ENCODE results near the gene DAGLB.

The DAGLB gene

GRCh38 chr7:6430974-6431373 is 16.8 kb downstream of the DAGLB start:
- DNase-seq (ENCODE audit: low read depth): no peak
- no peak for TF ChIP-seq CTCF (IDR thresholded peaks at IDR 0.05; ENCODE audit: control insufficient read depth, insufficient read depth, low read depth, low read length, missing control alignments)
- H3K4me3 ChIP-seq (ENCODE audit: control insufficient read depth, low read depth, low read length): no peak overlapping the region

GRCh38 chr7:6430271-6430940 is 17.3 kb downstream of the DAGLB start:
- H3K4me3 ChIP-seq (ENCODE audit: control insufficient read depth, low read depth, low read length): no peak overlapping the region
- no peak for DNase-seq (ENCODE audit: low read depth)
- peak; percentile 9 for TF ChIP-seq CTCF (IDR thresholded peaks at IDR 0.05; ENCODE audit: control insufficient read depth, insufficient read depth, low read depth, low read length, missing control alignments)

DNA sequence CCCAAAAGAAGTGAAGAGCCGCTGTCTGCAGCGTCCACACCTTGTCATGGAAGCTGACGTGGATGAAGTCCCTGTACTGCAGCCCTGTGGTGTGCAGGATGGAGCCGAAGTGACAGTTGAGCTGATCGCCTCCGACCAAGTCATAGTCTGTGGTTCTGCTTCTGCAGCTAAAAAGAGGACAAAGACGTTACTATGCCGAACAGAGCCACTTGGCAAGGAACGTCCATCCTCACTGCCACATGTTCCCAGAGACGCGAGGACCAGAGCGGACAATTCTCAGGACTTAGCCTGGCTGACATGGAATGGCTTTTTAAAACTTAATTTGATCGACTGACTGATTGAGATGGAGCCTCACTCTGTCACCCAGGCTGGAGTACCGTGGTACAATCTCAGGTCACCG is 21.8 kb downstream of the DAGLB start:
- no peak for TF ChIP-seq CTCF (IDR thresholded peaks at IDR 0.05; ENCODE audit: control insufficient read depth, insufficient read depth, low read depth, low read length, missing control alignments)
- no peak for DNase-seq (ENCODE audit: low read depth)
- H3K4me3 ChIP-seq (ENCODE audit: control insufficient read depth, low read depth, low read length): no peak overlapping the region

DNA sequence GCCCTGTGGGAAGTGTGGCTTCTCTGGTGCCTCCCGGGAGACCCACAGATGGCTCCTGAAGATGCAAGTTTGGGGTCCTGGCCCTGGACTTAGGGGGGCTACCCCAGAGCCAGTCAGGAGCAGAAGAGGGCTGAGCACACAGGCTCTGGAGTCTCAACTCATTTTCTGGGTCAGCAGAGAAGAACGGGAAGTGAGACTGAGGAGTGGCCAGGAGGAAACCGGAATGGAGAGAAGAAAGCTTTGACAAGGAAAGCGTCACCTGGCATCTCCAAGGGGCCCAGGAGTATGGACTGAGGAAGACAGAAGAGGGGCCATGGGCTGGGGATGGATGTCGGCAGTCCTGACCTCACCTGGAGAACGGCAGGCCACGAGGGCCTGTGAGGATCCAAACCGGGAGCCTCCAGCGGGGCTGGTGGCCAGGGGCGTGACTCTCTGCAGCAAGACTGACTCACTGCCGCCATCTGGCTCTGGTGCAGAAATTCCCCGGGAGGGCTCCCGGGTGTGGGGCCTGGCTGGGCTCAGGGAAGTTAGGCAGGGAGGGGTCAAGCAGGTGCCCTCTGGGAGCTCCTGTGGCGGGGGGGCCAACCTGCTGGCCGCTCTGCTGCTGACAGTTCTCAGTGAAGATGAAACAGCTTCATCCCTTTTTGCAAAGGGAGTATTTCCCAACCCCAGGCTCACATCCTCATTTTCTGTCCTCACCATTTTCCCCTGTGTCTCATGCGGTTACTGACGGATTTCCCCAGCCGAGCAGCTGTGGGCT is 23.6 kb downstream of the DAGLB start:
- TF ChIP-seq CTCF (IDR thresholded peaks at IDR 0.05; ENCODE audit: control insufficient read depth, insufficient read depth, low read depth, low read length, missing control alignments): peak; percentile 2
- no peak overlapping the region for H3K4me3 ChIP-seq (ENCODE audit: control insufficient read depth, low read depth, low read length)
- DNase-seq (ENCODE audit: low read depth): no peak

- TF ChIP-seq CTCF (IDR thresholded peaks at IDR 0.05; ENCODE audit: control insufficient read depth, insufficient read depth, low read depth, low read length, missing control alignments): no peak
- no peak overlapping the region for H3K4me3 ChIP-seq (ENCODE audit: control insufficient read depth, low read depth, low read length)
- no peak for DNase-seq (ENCODE audit: low read depth)
These were observed 24.7 kb downstream of the DAGLB start for GRCh38 chr7:6422926-6423632.

DNA sequence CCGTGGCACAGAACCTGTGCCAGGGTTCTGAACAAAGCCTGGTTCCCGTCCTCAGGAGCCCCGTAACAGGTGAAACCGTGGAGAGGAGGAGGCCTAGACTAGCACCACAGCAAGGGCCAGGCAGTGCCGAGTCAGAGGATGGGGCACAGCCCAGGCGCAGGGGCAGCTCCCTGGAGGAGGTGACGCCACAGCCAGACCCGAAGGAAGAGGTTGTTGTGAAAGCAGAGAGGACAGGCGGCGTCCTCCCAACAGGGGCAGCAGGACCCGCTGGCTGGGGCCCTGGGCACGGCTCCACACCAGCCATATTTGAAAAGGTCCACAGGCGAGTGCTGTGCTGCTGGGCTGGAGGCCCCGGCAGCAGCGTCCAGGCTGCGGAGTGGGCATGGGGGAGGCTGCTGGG is 25.7 kb downstream of the DAGLB start:
- no peak for DNase-seq (ENCODE audit: low read depth)
- no peak overlapping the region for H3K4me3 ChIP-seq (ENCODE audit: control insufficient read depth, low read depth, low read length)
- TF ChIP-seq CTCF (IDR thresholded peaks at IDR 0.05; ENCODE audit: control insufficient read depth, insufficient read depth, low read depth, low read length, missing control alignments): no peak

All from AG09309 (cell line).